Upper lobe of right lung (tissue), 1 donor: ENCODE measurements around the gene ZBTB16. TPM values are rescaled to one million over a fixed set of nuclear protein-coding genes. Genes with fewer than 3 reads are reported as not detected.

Source experiments
- ATAC-seq: fragments of 200-7000 bp; cut with Tn5 transposase; one replicate; pipeline ENCODE4 v1.9.1; 2020; ENCODE audit warnings: mild to moderate bottlenecking, moderate library complexity
- DNase-seq: peaks from one replicate; pipeline ENCODE4 v3.0.0-alpha.2; 2020
- H3K27ac ChIP-seq: fragments of 200-600 bp; one replicate; pipeline ENCODE4 v1.8.0; 2022
- H3K27me3 ChIP-seq: fragments of 200-600 bp; one replicate; pipeline ENCODE4 v1.8.0; 2022; ENCODE audit warnings: mild to moderate bottlenecking
- H3K36me3 ChIP-seq: fragments of 200-600 bp; one replicate; pipeline ENCODE4 v1.8.0; 2022
- H3K4me1 ChIP-seq: fragments of 200-600 bp; one replicate; pipeline ENCODE4 v1.8.0; 2022
- H3K4me3 ChIP-seq: fragments of 200-600 bp; one replicate; pipeline ENCODE4 v1.8.0; 2022; ENCODE audit warnings: mild to moderate bottlenecking
- H3K9me3 ChIP-seq: fragments of 200-600 bp; one replicate; pipeline ENCODE4 v1.8.0; 2022
- intact Hi-C: fragments of 100-400 bp; cut with DNase I; formaldehyde crosslinking; loops from one replicate; pipeline ENCODE4 v1.11.0; 2022
- total RNA-seq: library from RNA; stranded (reverse); fragmentation: NEBNext Ultra II Directional; extraction: Animal tissue kit (Norgen Biotek cat#: 25700); gene quantifications from one replicate; pipeline ENCODE4 v1.2.1, GENCODE V29; 2021
- TF ChIP-seq, protein P1 (sequence below): fragments of 200-600 bp; IDR thresholded peaks from one replicate; pipeline ENCODE4 v1.8.0; 2022; ENCODE audit warnings: antibody characterized with exemption
- donor health status: DM: no; HTN: yes; CAD: no; lungs with severe emphysema.

Gene ZBTB16
- total RNA-seq, 1 donor from 2014 or later: 221 TPM

- intact Hi-C loops: no loop called here
- DNase-seq: no peak
- peaks cover 79% of the 10 kb centered on the region for H3K4me1 ChIP-seq
- no peaks in the 10 kb centered on the region for H3K27me3 ChIP-seq
- TF ChIP-seq, protein P1, sequence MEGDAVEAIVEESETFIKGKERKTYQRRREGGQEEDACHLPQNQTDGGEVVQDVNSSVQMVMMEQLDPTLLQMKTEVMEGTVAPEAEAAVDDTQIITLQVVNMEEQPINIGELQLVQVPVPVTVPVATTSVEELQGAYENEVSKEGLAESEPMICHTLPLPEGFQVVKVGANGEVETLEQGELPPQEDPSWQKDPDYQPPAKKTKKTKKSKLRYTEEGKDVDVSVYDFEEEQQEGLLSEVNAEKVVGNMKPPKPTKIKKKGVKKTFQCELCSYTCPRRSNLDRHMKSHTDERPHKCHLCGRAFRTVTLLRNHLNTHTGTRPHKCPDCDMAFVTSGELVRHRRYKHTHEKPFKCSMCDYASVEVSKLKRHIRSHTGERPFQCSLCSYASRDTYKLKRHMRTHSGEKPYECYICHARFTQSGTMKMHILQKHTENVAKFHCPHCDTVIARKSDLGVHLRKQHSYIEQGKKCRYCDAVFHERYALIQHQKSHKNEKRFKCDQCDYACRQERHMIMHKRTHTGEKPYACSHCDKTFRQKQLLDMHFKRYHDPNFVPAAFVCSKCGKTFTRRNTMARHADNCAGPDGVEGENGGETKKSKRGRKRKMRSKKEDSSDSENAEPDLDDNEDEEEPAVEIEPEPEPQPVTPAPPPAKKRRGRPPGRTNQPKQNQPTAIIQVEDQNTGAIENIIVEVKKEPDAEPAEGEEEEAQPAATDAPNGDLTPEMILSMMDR: no peak
- peaks cover 4% of the 10 kb centered on the region for H3K36me3 ChIP-seq
- H3K27ac ChIP-seq: peak overlapping the region; percentile 74
- no peaks in the 10 kb centered on the region for H3K9me3 ChIP-seq
- H3K4me3 ChIP-seq: no peak overlapping the region
- peak; percentile 50 for ATAC-seq
These were observed 49.9 kb downstream of the ZBTB16 start for GRCh38 chr11:114109206-114110090.

DNA sequence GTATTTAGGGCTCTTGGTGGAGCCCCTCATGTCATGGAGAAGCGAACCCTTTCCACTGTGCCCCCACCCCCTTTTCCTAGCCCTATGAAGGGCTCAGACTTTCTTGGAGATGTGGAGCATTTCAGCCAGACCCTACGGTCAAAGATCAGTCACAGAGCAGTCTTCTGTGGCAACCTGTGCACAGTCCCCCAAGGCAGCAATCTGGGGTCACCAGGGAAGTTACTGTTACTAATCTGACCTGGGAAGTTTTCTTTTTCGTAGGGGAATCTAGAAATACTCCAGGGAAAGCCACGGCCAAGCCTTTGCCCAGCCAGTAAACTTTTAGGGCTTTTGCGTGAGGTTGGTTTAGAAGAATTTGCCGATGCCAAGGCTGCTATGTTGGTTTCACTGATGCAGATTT, 50.6 kb downstream of the ZBTB16 start:
- H3K4me1 ChIP-seq: peaks cover 80% of the 10 kb centered on the region

DNA sequence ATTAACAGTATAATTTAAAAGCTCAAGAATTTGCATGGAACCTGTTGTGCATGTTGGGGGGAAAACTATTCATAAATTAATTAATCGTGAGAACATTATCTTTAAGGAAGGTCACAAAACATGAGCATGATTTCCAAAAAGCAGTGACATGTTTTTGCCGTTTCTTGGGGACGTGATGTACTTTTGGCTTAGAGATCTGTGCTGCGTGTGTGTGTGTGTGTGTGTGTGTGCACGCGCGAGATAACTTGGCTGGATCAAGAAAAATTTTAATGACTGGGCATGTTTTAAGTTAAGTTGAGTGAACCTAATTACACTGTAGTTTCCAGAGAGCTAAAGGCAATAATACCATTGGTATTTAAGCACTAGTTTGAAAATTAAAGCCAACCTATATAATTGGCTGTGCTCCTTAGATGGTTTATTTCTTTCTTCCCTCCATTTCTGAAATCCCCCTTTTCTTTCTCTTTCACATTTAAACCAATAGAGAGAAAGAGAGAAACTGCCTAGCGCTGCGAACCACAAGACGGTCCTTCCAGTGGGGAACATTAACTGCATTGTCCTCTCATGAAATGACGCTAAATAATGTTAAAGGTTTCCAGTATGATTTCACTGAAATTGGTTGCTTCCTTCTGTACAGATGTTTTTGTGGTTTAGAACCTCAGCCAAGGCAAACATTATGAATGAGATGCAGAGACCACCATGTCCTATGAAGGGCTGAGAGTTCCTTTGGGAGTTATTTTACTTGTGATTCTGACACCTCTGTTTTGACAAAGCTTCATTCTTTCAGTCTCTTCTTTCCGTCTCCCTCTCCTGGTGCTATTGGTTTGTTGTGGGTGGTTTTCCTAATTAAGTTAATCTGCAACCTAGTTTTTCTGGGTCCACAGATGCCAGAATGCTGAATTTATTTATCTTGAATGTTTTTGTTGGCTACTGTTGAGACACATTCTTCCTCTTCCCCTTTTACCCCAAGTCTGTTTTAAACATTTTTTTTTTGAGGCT, 51.7 kb downstream of the ZBTB16 start:
- Histone ChIP-seq H3K4me3 (no peak overlapping the region), H3K27ac (peak overlapping the region; percentile 74), H3K4me1 (peaks cover 82% of the 10 kb centered on the region), H3K27me3 (no peaks in the 10 kb centered on the region), H3K9me3 (no peaks in the 10 kb centered on the region), H3K36me3 (peaks cover 4% of the 10 kb centered on the region)
- intact Hi-C loops: no loop called here
- TF ChIP-seq, protein P1: no peak
- ATAC-seq (peak; percentile 16), DNase-seq (no peak)

More for the DNA sequence above, 50.6 kb downstream of the ZBTB16 start:
- TF ChIP-seq, protein P1: no peak
- Histone ChIP-seq H3K27me3 (no peaks in the 10 kb centered on the region), H3K36me3 (peaks cover 4% of the 10 kb centered on the region), H3K4me3 (no peak overlapping the region), H3K9me3 (no peaks in the 10 kb centered on the region), H3K27ac (peak overlapping the region; percentile 74)
- no peak for DNase-seq
- no peak for ATAC-seq
- intact Hi-C loops: no loop called here

DNA sequence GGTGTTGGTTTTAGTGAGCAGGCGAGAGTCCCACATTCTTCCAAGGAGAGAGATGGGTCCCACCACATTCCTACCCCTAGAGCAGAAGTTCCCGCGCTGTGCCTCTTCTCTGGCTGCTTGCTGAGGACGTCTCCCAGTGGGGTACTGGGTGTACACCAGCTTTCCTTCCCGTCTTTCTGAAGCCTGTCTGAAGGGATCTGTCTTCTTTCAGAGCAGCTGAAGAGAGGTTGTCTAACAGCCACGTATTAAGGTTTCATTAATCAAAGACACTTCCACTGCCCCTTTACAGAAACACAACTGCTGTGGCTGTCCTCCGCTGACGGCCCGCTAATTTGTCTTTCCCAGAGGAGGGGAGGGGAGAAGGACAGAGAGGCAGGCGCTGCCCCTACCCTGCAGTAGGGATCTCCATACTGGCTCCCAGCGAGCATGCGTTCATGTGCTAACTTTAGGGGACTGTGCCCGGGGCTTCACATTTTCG, 56.0 kb downstream of the ZBTB16 start:
- Histone ChIP-seq H3K4me1 (peaks cover 78% of the 10 kb centered on the region), H3K9me3 (no peaks in the 10 kb centered on the region), H3K4me3 (no peak overlapping the region), H3K27me3 (no peaks in the 10 kb centered on the region), H3K27ac (peak overlapping the region; percentile 9), H3K36me3 (no peaks in the 10 kb centered on the region)
- DNase-seq (no peak), ATAC-seq (peak; percentile 59)
- intact Hi-C loops: no loop called here
- TF ChIP-seq, protein P1: no peak

GRCh38 chr11:114116357-114116756, 56.8 kb downstream of the ZBTB16 start:
- no peak overlapping the region for H3K4me3 ChIP-seq
- no peaks in the 10 kb centered on the region for H3K27me3 ChIP-seq
- no peaks in the 10 kb centered on the region for H3K9me3 ChIP-seq
- DNase-seq (no peak), ATAC-seq (peak; percentile 69)
- TF ChIP-seq, protein P1: no peak
- peaks cover 79% of the 10 kb centered on the region for H3K4me1 ChIP-seq
- intact Hi-C loops: no loop called here
- H3K27ac ChIP-seq: peak overlapping the region; percentile 9
- H3K36me3 ChIP-seq: no peaks in the 10 kb centered on the region
